ENCODE results near the gene IFI30.

Gene IFI30

GRCh38 chr19:18220632-18221275, 47.1 kb downstream of the IFI30 start:
- Histone ChIP-seq H3K27me3 (ENCODE audit: control insufficient read depth in 1 of 2, insufficient read depth in 2 of 2, low read length in 2 of 2) (peaks cover 9 to 17% of the 10 kb centered on the region in 2 donors), H3K36me3 (ENCODE audit: insufficient read depth, low read length) (no peaks in the 10 kb centered on the region), H3K27ac (ENCODE audit: low read depth, low read length) (no peak overlapping the region), H3K9ac (ENCODE audit: low read length) (no peak overlapping the region), H3K4me3 (ENCODE audit: low read depth in 1 of 2, low read length in 2 of 2) (no peak overlapping the region), H3K9me3 (ENCODE audit: low read length) (no peaks in the 10 kb centered on the region), H3K4me1 (ENCODE audit: insufficient read depth, low read length) (peaks cover 12% of the 10 kb centered on the region)

GRCh38 chr19:18221815-18222725, 48.5 kb downstream of the IFI30 start:
- Histone ChIP-seq H3K4me1 (ENCODE audit: insufficient read depth, low read length) (peaks cover 12% of the 10 kb centered on the region), H3K9ac (ENCODE audit: low read length) (no peak overlapping the region), H3K27me3 (ENCODE audit: control insufficient read depth in 1 of 2, insufficient read depth in 2 of 2, low read length in 2 of 2) (peaks cover 19 to 30% of the 10 kb centered on the region in 2 donors), H3K4me3 (ENCODE audit: low read depth in 1 of 2, low read length in 2 of 2) (no peak overlapping the region), H3K27ac (ENCODE audit: low read depth, low read length) (no peak overlapping the region), H3K9me3 (ENCODE audit: low read length) (no peaks in the 10 kb centered on the region), H3K36me3 (ENCODE audit: insufficient read depth, low read length) (no peaks in the 10 kb centered on the region)

GRCh38 chr19:18223860-18224524, 50.4 kb downstream of the IFI30 start:
- Histone ChIP-seq H3K4me1 (ENCODE audit: insufficient read depth, low read length) (peaks cover 12% of the 10 kb centered on the region), H3K27ac (ENCODE audit: low read depth, low read length) (no peak overlapping the region), H3K36me3 (ENCODE audit: insufficient read depth, low read length) (no peaks in the 10 kb centered on the region), H3K4me3 (ENCODE audit: low read depth in 1 of 2, low read length in 2 of 2) (peak overlapping the region in 1 of 2 donors; percentile 32), H3K9me3 (ENCODE audit: low read length) (no peaks in the 10 kb centered on the region), H3K9ac (ENCODE audit: low read length) (no peak overlapping the region), H3K27me3 (ENCODE audit: control insufficient read depth in 1 of 2, insufficient read depth in 2 of 2, low read length in 2 of 2) (peaks cover 24 to 33% of the 10 kb centered on the region in 2 donors)

GRCh38 chr19:18224525-18225354, 51.1 kb downstream of the IFI30 start:
- Histone ChIP-seq H3K9me3 (ENCODE audit: low read length) (no peaks in the 10 kb centered on the region), H3K27me3 (ENCODE audit: control insufficient read depth in 1 of 2, insufficient read depth in 2 of 2, low read length in 2 of 2) (peaks cover 24 to 37% of the 10 kb centered on the region in 2 donors), H3K27ac (ENCODE audit: low read depth, low read length) (no peak overlapping the region), H3K9ac (ENCODE audit: low read length) (no peak overlapping the region), H3K4me1 (ENCODE audit: insufficient read depth, low read length) (peaks cover 12% of the 10 kb centered on the region), H3K4me3 (ENCODE audit: low read depth in 1 of 2, low read length in 2 of 2) (peak overlapping the region; percentile 41 to 47), H3K36me3 (ENCODE audit: insufficient read depth, low read length) (no peaks in the 10 kb centered on the region)

GRCh38 chr19:18225355-18225701, 51.7 kb downstream of the IFI30 start:
- Histone ChIP-seq H3K4me1 (ENCODE audit: insufficient read depth, low read length) (peaks cover 12% of the 10 kb centered on the region), H3K9me3 (ENCODE audit: low read length) (no peaks in the 10 kb centered on the region), H3K36me3 (ENCODE audit: insufficient read depth, low read length) (no peaks in the 10 kb centered on the region), H3K4me3 (ENCODE audit: low read depth in 1 of 2, low read length in 2 of 2) (peak overlapping the region in 1 of 2 donors; percentile 47), H3K27me3 (ENCODE audit: control insufficient read depth in 1 of 2, insufficient read depth in 2 of 2, low read length in 2 of 2) (peaks cover 24 to 37% of the 10 kb centered on the region in 2 donors), H3K27ac (ENCODE audit: low read depth, low read length) (peak overlapping the region; percentile 23), H3K9ac (ENCODE audit: low read length) (no peak overlapping the region)

GRCh38 chr19:18225702-18226468, 52.3 kb downstream of the IFI30 start, which contains the start of gene PDE4C:
PDE4C (minus strand) TSS chr19:18226438; CDS start chr19:18226415, 23 bp downstream.
- Histone ChIP-seq H3K9me3 (ENCODE audit: low read length) (no peaks in the 10 kb centered on the region), H3K36me3 (ENCODE audit: insufficient read depth, low read length) (no peaks in the 10 kb centered on the region), H3K4me3 (ENCODE audit: low read depth in 1 of 2, low read length in 2 of 2) (peak within 1 kb of the TSS in 1 of 2 donors; percentile 47), H3K4me1 (ENCODE audit: insufficient read depth, low read length) (peaks cover 12% of the 10 kb centered on the region), H3K9ac (ENCODE audit: low read length) (no peak within 1 kb of the TSS), H3K27ac (ENCODE audit: low read depth, low read length) (peak within 1 kb of the TSS; percentile 23), H3K27me3 (ENCODE audit: control insufficient read depth in 1 of 2, insufficient read depth in 2 of 2, low read length in 2 of 2) (peaks cover 24 to 35% of the 10 kb centered on the region in 2 donors)

GRCh38 chr19:18226956-18227780, 53.6 kb downstream of the IFI30 start:
- Histone ChIP-seq H3K4me1 (ENCODE audit: insufficient read depth, low read length) (peaks cover 12% of the 10 kb centered on the region), H3K9ac (ENCODE audit: low read length) (no peak overlapping the region), H3K4me3 (ENCODE audit: low read depth in 1 of 2, low read length in 2 of 2) (no peak overlapping the region), H3K9me3 (ENCODE audit: low read length) (no peaks in the 10 kb centered on the region), H3K36me3 (ENCODE audit: insufficient read depth, low read length) (no peaks in the 10 kb centered on the region), H3K27me3 (ENCODE audit: control insufficient read depth in 1 of 2, insufficient read depth in 2 of 2, low read length in 2 of 2) (peaks cover 27 to 48% of the 10 kb centered on the region in 2 donors), H3K27ac (ENCODE audit: low read depth, low read length) (no peak overlapping the region)

All from muscle layer of colon (tissue), 2 donors.